ENCODE data around the gene CD72.
"Not testable (repeated sequence)": the region's sequence is repeated elsewhere in the genome, so short reads cannot be mapped to it uniquely, and the experiment has no call there.

The CD72 gene

DNA sequence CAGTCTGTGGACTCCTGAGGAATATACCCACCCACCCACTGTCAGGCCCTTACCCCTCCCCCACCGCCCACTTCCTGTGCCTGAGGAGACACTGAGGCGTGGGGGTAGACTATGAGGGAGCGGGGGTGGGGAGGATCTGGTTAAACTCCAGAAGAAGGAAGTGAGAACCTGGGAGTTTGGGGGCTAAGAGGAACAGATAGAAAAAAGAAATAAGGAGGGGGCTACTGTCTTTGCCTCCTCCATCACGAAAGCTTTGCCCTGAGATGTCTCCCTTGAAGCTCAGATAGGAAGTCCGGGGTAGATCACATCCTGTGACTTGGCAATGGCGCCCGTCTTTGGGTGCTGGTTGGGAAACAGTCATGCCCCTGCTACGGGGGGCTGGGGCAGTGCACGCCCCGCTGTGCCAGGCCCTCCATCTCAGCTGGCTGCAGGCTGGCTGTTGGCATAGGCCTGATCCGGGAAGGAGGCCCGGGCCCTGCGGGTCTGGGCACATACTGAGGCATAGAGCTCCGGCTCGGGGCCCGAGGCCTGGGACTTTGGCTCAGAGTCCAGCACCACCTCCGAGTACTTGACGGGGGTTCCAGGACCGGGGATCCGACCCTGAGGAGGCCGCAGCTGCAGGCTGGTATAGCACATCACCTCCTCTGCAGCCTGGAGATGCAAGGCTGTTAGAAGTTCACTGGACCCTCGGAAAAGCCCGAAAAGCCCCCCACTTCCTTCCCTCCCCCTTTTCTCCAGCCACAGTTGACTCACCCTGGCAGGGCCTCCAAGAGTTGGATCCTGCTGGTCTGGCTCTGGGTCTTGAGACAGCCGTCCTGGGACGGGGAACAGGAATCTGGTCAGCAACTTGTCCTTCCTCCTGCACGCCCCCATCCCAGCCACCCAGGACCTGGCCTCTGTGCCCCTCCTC, 31.5 kb upstream of the CD72 start:
- DNase-seq (ENCODE audit: low spot score), result peak; percentile 46

- DNase-seq (ENCODE audit: low spot score), result peak; percentile 94
Observed at GRCh38 chr9:35646533-35647265, 28.5 kb upstream of the CD72 start.

DNA sequence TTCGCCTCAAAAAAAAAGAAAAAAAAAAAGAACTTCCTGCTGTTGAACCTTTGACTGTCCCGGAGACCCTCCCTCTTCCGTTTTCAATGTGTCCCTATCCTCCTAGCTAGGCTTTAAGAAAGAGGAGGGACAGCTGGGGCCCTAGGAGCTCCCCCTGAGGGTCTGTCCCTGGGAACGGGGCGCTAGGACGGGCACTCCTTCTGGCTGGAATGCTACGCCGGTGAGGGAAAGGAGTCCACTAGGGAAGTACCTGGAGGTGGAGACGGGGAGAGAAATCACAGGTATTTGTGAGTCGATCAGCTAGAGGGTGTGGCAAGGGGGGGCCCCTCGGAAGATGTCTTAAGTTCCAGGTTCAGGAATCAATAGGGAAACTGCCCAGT, 27.9 kb upstream of the CD72 start:
- no peak for DNase-seq (ENCODE audit: low spot score)

GRCh38 chr9:35645736-35646135, 27.5 kb upstream of the CD72 start:
- not testable (repeated sequence) for DNase-seq (ENCODE audit: low spot score)

DNA sequence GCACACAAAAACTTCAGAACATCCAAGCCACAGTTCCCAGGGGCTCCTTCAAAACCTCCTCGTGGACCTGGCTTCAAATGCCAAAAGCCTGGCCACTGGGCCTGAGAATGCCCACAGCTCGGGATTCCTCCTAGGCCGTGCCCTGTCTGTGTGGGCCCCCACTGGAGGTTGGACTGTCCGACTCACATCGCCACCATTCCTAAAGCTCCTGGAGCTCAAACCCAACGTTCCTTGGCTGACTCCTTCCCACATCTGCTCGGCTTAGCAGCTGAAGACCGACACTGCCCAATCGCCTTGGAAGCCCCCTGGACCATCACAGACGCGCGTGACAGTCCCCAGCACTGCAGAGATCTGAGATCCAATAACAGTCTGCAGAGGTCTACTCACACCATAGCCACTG, 24.8 kb upstream of the CD72 start:
- DNase-seq (ENCODE audit: low spot score), result no peak

DNA sequence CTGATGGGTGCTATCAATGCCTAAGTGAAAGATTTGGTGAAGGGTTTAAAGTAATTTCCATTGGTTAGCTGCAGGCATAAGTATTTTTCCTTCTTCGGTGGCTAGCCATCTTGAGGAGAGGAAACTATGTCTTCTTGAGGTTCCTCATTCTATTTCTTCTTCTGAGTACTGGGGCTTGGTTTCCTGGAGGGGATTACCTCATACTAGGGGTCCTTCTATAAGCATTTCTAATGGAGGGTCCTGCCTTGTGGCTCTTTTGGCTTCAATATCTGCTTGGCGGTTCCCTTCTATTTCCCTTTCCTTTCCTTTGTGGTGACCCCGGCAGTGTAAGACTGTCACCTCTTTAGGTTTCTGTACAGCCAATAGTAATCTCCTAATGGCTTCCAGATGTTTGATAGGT, 23.3 kb upstream of the CD72 start:
- DNase-seq (ENCODE audit: low spot score), result not testable (repeated sequence)

DNA sequence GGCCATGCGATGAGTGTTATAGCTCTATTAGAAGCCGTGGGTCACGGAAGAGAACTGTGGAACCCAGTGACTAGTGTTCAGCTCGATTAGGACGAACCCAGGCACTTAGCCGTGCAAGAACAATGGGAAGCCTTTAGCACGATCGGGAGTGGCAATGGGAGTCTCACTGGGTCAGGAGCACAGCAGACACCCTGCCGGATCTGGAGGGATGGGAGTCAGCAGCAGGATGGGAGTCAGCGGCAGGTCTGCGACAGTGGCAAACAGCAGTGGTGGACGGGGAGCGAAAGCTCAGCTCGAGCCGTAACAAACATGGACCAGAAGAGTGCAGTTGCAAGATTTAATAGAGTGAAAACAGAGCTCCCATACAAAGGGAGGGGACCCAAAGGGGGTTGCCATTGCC, 22.2 kb upstream of the CD72 start:
- not testable (repeated sequence) for DNase-seq (ENCODE audit: low spot score)

DNA sequence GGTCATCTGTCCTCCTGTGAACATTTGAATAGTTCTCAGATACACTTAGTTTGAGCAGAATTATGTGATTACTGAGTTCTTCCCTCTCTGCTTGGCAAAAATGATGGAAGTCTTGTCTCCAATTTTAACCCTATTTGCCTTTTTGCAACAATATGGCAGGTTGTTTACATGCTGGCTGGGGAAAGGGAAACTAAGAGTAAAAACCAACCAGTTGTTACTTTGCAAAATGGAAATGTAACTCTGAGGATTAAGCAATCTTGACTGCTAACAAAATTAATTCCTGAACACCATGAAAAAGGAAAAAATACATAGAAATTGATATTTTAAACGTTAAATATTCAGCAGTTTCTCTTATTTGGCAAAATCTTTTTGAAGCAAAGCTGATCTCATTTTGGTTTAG, 21.4 kb upstream of the CD72 start:
- no peak for DNase-seq (ENCODE audit: low spot score)

DNA sequence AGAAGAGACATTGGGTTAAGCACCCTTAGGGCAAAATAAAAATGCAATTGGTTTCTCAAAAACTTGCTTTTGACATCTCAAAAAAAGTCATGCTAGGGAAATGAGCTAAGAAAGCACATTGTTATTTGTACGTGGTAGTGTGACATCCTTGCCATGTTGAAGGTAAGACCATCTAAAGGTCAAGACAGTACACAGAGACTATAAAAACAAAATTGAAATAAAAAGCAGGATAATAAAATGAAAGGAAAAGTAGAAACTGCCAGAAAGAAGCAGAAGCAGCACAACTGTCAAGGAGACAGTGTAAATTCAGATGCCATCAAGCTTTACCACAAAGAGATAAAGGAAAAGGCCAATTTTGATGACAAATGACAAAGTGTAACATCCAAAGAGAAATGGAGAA, 21.0 kb upstream of the CD72 start:
- not testable (repeated sequence) for DNase-seq (ENCODE audit: low spot score)

DNA sequence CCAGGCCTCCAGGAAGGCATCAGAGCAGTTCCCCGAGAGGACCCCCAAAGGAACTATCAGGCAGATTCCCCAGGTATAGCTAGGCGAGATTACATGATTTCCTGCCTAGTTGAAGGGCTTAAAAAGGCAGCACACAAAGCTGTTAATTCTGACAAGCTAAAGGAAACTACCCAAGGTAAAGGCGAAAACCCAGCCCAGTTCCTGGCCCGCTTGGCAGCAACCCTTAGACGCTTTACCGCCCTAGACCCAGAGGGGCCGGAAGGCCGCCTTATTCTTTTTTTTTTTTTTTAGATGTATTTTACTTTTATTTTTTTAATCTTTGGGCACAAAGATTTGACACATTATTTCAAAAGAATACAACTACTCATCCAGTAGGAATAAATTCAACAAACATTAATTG, 20.5 kb upstream of the CD72 start:
- DNase-seq (ENCODE audit: low spot score), result not testable (repeated sequence)

DNA sequence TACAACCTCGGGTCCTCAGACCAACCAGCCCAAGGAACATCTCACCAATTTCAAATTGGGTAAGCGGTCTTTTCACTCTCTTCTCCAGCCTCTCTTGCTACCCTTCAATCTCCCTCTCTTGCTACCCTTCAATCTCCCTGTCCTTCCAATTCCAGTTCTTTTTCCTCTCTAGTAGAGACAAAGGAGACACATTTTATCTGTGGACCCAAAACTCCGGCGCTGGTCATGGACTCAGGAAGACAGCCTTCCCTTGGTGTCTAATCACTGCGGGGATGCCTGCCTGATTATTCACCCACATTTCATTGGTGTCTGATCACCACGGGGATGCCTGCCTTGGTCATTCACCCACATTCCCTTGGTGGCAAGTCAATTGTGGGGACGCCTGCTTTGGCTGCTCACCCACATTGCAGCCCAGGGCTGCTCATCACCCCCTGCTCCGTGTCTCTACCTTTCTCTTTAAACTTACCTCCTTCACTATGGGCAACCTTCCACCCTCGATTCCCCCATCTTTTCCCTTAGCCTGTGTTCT, 19.3 kb upstream of the CD72 start:
- DNase-seq (ENCODE audit: low spot score), result not testable (repeated sequence)

DNA sequence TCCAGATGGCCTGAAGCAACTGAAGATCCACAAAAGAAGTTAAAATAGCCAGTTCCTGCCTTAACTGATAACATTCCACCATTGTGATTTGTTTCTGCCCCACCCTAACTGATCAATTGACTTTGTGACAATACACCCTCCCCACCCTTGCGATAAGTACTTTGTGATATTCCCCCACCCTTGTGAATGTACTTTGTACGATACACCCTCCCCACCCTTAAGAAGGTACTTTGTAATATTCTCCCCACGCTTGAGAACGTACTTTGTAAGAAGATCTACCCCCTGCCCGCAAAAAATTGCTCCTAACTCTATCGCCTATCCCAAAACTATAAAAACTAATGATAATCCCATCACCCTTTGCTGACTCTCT, 18.6 kb upstream of the CD72 start:
- DNase-seq (ENCODE audit: low spot score), result not testable (repeated sequence)

DNA sequence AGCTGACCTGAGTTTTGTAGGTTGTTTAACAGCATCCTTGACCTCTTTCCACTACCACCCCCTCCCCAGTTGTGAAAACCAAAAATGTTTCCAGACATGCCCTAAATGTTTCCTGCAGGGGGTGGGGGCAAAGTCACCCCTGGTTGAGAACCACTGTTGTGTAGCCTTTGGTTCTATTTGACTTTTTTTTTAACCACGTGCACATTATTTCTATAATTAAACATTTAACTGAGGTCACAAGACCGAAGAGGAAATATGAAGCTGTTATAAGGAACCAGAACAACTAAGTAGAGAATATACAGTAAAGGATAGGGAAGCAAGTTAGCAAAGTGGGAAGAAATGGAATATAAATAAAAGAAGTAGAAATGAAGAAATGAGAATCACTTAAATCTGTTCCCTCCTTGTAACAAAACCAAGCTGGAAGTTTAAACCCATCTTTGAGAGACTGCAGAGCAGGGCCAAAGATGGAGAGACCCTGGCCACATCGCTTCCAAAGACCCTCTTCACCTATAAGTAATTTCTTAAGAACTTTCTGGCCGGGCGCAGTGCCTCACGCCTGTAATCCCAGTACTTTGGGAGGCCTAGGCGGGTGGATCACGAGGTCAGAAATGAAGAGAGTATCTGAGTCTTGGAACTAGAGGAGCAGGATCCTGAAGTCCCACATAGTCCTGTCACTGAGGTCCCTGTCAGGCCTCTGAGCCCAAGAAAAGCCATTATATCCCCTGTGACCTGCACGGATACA, 18.1 kb upstream of the CD72 start:
- no peak for DNase-seq (ENCODE audit: low spot score)

GRCh38 chr9:35635730-35636129, 17.5 kb upstream of the CD72 start:
- no peak for DNase-seq (ENCODE audit: low spot score)

GRCh38 chr9:35629597-35629996, 11.4 kb upstream of the CD72 start:
- no peak for DNase-seq (ENCODE audit: low spot score)

DNA sequence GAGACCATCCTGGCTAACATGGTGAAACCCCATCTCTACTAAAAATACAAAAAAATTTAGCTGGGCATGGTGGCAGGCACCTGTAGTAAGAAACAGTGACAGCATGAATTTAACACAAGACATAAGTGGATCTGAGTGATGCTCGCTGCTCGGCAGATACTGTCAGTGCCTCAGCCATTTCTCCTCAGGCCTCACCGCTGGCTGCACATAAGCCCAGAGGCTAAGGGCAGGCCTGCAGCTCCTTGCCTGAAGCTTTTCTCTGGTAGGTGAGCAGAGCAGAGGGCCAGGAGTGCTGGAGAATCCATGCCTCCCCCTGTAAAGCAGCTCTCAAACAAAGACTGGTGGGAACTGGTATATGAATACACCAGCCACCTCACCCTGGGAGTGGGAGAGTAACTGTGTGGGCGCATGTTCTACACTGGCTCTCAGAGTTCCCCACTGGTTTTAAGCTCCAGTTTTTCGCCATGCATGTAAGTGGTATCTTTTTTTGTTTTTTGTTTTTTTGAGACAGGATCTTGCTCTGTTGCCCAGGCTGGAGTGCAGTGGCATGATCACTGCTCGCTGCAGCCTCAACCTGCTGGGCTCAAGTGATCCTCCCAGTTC, 10.3 kb upstream of the CD72 start:
- DNase-seq (ENCODE audit: low spot score), result no peak

DNA sequence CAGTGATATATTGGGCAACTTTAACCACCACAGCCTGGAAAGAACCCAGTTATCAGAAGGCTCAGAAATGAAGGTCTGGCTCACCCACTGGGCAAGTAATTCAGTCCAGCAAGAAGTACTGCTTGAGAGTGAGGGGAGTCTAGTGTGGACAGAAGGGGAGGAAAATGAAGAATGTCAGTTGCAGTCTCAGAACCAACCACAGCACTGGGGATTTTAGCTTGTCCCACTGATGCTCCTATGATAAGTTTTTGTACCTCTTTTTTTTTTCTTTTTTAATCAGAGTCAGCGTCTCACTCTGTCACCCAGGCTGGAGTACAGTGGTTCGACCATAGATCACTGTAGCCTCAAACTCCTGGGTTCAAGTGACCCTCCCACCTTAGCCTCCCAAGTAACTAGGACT, 9.4 kb upstream of the CD72 start:
- DNase-seq (ENCODE audit: low spot score), result no peak

DNA sequence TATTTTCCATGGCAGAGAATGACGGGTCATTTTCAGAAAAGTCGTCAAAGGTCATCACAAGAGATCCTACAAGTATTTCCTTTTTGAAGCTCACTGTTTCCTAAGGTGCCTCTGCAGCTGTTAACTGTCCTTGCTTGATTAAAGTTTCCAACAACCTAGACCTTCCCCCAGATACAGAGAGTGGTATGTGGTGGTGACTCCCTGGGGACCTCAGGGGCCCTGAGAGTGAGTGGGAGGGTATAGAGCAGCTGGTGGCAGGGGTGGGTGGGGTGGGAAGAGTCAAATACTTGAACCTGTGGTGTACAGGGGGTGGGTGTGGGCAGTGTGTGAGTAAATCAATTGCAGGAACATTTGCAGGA, 1.6 kb upstream of the CD72 start:
- no peak for DNase-seq (ENCODE audit: low spot score)

DNA sequence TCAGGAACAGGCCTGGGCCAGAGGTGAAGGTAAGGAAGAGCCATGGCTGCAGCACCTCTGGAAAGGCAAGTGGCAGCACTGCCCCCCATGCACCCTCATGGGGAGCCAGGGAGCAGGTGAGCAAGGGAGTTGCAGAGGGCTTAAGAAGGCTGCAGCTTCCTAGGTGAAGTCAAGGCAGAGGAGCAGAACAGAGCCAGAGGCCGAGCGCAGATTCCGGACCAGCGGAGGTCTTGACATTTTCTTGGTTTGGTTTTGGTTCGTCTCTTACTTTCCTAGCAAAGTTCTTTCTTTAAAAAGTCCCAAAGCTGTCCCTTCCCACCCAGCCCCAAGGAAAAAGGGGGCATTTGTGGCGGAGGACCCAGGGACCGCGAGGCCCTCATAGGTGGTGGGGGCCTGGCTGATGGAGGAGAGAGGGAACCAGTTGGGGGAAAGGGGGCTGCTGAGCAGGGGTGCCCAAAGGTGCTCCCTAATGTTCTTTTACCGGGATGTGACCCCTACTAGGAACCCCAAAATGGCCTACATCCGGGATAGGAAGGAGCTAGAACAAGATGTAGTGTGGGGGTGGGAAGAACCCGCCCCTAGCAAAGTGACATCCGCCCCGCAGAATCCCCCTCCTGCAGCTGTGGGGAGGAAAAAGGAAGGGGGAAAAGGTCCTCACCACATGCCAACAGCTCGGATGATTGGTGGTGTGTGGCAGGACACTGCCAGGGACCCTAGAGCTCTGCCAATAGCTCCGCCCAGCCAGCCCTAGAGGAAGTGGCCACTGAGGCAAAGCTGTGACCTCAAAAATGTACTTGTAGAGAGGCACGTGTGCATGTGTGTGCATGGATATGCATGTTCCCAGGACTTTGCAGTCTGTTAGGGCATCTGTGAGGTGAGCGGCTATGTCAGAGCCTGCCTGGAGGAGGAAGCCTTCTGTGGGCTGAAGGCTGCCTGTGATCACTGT, 914 bp upstream of the CD72 start:
- peak; percentile 37 for DNase-seq (ENCODE audit: low spot score)

DNA sequence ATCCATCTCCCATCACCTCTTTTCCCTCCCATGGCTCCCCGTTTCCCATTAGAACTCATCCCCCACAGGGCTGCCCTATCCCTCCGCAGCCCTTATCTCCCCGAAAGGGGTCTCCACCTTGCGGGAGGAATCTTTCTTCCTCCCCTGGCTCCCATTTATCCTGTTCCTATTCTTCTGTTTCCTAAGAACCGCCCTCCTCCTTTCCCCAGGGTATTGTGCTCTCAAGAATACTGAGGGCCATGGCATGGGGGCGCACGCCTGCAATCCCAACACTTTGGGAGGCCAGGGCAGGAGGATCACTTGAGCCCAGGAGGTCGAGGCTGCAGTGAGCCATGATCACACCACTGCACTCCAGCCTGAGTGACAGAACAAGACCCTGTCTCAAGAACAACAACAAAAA, 665 bp downstream of the CD72 start:
- DNase-seq (ENCODE audit: low spot score), result no peak

Data from activated CD4-positive, alpha-beta T cell treated with anti-CD3 and anti-CD28 coated beads, Interleukin-2, Interleukin-4, amounts not matched to agents 100 ng/mL and 50 ng/mL, durations not matched to agents 16 hours and 8 hours (primary cell).